GM10248 (cell line): ENCODE data around the gene RAB34.

Experiments used
- CTCF ChIA-PET: fragments of 300-600 bp; sonication (Branson Sonifier 250); formaldehyde crosslinking; extraction: SDS; loops from one replicate; lab custom pipeline; 2021; ENCODE audit warnings: antibody characterized with exemption; lab: Yijun Ruan, JAX
- POLR2A ChIA-PET: fragments of 350-650 bp; sonication (Branson Sonifier 250); formaldehyde crosslinking; extraction: SDS; loops from one replicate; lab custom pipeline; 2020; ENCODE audit warnings: antibody characterized with exemption; lab: Yijun Ruan, JAX
- DNase-seq: peaks from one replicate; pipeline ENCODE4 v3.0.0; 2012; ENCODE audit errors: extremely low spot score
- TF ChIP-seq, protein P1 (sequence below): IDR thresholded peaks from 2 replicates; pipeline ENCODE4 v1.5.1; 2012; ENCODE audit warnings: mild to moderate bottlenecking, low read depth; ENCODE audit errors: extremely low read depth, missing control alignments, control extremely low read depth

Gene RAB34

DNA sequence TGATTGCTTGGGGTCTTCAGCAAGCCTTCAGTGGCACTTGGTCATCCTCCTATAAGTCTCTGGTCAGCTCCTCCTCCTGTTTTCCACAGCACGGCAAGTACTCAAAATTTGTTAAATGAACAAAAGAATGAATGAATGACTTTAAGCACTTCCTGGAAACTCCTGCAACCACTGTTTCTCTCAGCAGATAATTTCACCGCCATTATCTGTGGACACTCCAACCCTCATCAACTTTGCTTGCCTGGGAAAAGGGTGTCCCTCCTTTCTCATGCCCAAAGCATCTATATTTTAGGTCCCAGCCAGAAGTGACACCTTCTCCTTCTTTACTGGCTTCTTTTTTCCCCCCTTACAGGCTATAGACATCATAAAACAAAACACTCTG lies 10.3 kb downstream of the RAB34 start:
- TF ChIP-seq, protein P1, sequence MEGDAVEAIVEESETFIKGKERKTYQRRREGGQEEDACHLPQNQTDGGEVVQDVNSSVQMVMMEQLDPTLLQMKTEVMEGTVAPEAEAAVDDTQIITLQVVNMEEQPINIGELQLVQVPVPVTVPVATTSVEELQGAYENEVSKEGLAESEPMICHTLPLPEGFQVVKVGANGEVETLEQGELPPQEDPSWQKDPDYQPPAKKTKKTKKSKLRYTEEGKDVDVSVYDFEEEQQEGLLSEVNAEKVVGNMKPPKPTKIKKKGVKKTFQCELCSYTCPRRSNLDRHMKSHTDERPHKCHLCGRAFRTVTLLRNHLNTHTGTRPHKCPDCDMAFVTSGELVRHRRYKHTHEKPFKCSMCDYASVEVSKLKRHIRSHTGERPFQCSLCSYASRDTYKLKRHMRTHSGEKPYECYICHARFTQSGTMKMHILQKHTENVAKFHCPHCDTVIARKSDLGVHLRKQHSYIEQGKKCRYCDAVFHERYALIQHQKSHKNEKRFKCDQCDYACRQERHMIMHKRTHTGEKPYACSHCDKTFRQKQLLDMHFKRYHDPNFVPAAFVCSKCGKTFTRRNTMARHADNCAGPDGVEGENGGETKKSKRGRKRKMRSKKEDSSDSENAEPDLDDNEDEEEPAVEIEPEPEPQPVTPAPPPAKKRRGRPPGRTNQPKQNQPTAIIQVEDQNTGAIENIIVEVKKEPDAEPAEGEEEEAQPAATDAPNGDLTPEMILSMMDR: no peak
- POLR2A ChIA-PET: interaction anchor here (1.5 kb wide), 1 partner anchor 12 kb away, joined by 5 read pairs; the partner anchor contains the start of gene RPL23A
- DNase-seq: no peak
- CTCF ChIA-PET: interaction anchor here (1.2 kb wide), 1 partner anchor 56 kb away, joined by 4 read pairs; no protein-coding TSS in a partner anchor

DNA sequence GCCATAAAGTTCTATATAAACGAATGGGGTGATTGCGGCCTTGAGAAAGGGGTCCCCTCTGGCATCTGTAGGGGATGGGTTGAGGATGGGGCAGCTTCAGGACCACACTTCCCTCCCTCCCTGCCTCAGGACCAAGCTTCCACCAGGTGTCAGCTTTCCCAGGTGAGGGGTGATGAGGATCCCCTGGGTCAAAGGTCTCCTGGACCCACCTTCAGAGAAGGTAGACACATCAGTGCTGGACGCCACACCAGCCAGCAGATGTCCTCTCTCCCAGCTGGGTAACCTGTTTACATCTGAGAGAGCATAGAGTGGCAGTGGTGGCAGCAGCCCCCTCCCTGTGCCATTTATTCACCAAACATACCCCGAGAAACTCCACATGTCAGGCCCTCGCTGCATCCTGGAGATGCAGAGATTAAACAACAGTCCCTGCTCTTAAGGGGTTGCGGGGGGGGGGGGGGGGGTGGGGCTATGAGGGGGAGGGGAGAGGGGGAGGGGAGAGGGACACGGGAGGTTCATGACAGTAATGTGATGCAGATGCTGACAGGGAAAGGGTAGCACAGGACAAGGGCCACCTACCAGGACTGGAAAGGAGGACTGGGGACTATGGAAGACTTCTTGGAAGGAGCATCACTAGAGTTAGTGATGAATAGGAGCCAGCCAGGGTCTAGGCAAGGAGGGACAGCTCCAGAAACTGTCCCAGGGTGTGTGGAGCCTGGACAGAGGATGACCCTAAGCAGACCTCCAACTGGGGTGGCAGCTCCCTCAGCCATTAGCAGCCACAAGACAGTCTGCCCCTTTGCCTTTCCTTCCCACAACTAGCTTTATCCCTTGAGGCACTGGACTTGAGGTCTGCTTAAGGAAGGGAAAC lies 11.0 kb downstream of the RAB34 start:
- ChIA-PET POLR2A (interaction anchor here (1.5 kb wide), 1 partner anchor 13 kb away, joined by 5 read pairs; the partner anchor contains the start of gene RPL23A), CTCF (interaction anchor here (1.2 kb wide), 1 partner anchor 57 kb away, joined by 4 read pairs; no protein-coding TSS in a partner anchor)
- DNase-seq: no peak
- TF ChIP-seq, protein P1: no peak

DNA sequence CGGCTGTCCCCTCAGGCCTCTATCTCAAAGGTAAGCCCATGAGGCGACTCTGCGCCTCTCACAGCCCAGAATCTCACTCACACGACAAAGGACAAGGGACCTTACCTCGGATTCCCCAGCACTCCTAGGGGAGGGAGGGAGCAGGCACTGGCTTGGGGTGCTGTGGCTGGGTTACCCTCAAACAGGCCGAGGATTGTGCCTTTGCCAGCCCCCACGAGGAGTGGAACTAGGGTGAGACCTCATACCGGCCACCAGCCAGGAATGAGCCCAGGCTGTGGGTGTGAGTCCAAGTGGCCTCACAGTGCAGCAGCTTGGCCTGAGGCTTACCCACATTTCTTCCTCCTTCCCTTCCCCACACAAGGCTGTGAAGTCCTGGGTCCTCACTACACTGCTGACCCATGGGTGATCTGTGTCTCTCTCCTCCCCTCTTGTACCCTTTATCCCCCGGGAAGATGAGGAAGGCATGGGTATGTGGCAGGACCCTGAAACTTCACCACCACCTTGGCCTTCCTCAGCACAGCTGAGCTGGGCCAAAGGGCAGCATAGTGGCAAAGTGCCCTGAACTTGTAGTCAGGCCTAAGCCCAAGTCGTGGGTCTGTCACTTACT lies 11.8 kb downstream of the RAB34 start:
- DNase-seq: no peak
- POLR2A ChIA-PET: interaction anchor here (1.5 kb wide), 1 partner anchor 14 kb away, joined by 5 read pairs; the partner anchor contains the start of gene RPL23A
- CTCF ChIA-PET: interaction anchor here (1.5 kb wide), 1 partner anchor 21 kb away, joined by 3 read pairs; the partner anchor contains the start of gene TLCD1
- TF ChIP-seq, protein P1: no peak

DNA sequence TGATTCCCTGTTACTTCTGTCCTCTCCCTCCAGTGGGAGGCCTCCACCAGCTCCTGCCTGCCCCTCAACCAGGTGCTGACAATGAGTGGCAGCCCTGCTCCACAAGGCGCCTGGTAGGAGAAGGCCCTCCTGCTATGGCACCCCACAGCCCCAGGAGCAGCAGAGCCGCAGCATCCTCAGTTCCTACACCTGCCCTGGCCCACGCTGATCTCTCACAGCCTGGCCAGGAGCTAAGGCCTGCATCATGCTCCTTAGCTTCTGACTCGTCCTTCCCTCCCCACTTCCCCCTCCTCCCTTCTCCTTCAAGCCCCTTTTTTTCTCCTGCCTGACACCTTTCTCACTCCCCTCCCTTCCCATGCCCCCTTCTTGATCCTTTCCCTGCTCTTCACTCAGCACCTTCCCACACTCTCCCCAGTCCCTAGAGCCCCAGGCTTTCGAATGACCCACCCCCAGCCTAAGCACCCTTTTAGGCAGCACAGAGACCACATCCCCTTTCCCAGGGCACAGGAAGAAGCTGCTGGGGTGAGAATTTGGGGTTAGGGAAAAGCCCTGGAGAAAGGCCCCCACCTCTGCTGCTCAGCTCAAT lies 12.5 kb downstream of the RAB34 start:
- CTCF ChIA-PET: interaction anchor here (0.9 to 1.5 kb wide), 4 partner anchors 21 to 210 kb away, joined by 3 read pairs; partner anchors contain the start of genes DHRS13 and TLCD1
- DNase-seq: no peak
- TF ChIP-seq, protein P1: no peak
- POLR2A ChIA-PET: no interaction called here

DNA sequence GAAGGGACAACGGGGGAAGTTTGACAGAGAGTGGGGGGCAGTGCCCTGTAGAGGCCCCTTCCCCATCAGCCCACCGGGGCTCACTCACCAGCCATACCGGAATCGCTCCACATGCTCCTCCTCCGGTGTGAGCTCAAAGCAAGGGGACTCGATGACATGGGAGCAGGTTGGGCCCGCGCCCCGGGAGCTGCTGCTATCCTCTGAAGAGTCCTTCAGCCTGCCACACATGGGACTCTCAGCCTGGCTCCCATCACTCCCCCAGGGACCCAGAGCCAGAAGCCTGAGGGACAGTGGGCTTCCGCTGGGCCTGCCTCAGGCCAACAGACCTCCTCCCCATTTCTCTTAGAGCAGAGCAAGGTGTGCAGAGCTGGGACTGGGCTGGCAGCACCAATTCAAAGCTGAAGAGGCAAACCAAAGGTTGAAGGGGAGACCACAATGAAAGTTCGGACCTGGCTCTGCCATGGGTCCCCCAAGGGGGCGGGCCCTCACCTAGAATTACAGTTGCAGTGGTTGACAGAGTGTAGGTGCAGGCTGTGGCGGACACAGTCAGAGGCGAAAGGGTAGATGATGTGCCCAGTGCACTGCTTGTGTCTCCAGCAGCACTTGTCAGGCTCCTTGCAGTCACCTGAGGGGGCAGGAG lies 13.3 kb downstream of the RAB34 start:
- DNase-seq: no peak
- TF ChIP-seq, protein P1: no peak
- ChIA-PET POLR2A (no interaction called here), CTCF (interaction anchor here (0.9 to 1.5 kb wide), 4 partner anchors 22 to 209 kb away, joined by 3 read pairs; partner anchors contain the start of genes DHRS13 and TLCD1)
